CD4-positive, alpha-beta T cell treated with Interleukin-2 at 100 ng/mL for 4 hours (primary cell): ENCODE data around the gene BTNL2.

Experiments used
- DNase-seq: peaks from one replicate; pipeline ENCODE4 v3.0.0-alpha.2; 2020; ENCODE audit warnings: low spot score

Gene BTNL2

GRCh38 chr6:32415521-32416019, 8.6 kb upstream of the BTNL2 start:
- DNase-seq: peak; percentile 79

DNA sequence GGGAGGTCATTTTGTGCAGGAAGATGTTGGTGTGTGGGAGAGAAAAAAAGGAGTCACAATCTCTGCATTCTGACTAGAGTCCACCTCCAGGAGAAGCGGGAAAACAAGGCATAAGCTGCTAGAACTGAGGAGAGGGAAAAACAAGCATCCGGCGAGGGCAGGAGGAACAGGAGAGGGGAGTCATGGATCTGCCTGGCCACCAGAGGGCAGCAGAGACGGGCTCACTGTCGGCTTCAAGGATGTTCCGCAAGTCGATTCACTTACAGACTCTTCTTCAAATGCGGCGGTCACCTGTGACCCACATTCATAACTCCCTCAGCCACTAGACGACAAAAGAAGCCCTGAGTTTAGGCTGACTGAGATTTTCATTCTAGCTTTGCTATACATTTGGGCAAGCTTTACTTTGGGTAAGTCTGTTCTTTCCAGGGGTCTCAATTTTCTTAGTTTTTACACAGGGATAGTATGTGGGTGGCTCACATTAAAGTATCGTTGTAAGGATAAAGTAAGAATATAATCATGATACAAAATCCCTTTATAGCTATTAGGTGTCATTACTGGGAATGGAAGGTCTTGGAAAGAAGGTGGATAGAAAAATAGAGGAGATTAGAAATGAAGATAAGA, 6.6 kb upstream of the BTNL2 start:
- DNase-seq: peak; percentile 83

GRCh38 chr6:32411566-32412327, 4.8 kb upstream of the BTNL2 start:
- DNase-seq: no peak

- DNase-seq: no peak
These were observed 3.9 kb upstream of the BTNL2 start for GRCh38 chr6:32410906-32411305.

GRCh38 chr6:32406197-32406596, 784 bp downstream of the BTNL2 start:
- DNase-seq: no peak

DNA sequence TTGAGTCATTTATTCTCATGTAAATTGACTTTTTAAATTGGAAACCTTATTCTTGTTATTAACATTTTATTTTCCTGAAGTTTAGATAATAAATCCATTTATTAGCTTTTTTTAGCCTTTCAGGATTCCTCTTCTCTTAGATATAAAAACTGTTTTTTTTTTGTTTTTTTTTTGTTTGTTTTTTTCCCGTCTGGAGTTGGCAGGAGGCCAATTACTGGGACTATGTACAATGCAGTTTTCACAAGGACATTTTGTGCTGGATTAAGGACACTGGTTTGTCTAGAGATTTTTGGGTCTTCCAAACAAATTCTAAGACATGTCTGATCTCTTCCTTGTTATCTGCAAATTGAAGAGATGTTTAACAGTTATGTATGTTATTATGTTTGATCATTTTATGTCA, 1.3 kb downstream of the BTNL2 start:
- no peak for DNase-seq

GRCh38 chr6:32402812-32403211, 4.2 kb downstream of the BTNL2 start:
- no peak for DNase-seq

GRCh38 chr6:32401284-32401963, 5.6 kb downstream of the BTNL2 start:
- DNase-seq: no peak

GRCh38 chr6:32397252-32397920, 9.6 kb downstream of the BTNL2 start:
- no peak for DNase-seq

DNA sequence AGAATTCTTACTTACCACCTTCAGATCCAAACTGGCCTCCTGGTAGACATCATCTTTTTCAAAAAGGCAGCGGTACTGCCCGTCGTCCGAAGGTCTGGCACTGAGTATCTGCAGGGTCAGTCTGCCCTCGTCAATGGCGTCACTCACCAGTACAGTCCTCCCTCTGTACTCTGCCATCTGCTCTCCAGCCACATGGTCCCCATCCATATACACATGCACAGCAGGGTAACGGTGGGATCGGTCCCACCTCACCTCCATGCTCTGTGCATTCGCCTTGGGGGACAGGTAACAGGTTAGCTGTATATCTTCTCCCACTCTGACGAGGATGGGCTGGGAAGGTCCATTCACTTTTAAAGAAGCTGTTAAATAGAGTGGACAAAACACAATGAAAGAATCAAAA, 11.0 kb downstream of the BTNL2 start:
- DNase-seq: no peak

GRCh38 chr6:32393665-32394420, 13.1 kb downstream of the BTNL2 start:
- no peak for DNase-seq

DNA sequence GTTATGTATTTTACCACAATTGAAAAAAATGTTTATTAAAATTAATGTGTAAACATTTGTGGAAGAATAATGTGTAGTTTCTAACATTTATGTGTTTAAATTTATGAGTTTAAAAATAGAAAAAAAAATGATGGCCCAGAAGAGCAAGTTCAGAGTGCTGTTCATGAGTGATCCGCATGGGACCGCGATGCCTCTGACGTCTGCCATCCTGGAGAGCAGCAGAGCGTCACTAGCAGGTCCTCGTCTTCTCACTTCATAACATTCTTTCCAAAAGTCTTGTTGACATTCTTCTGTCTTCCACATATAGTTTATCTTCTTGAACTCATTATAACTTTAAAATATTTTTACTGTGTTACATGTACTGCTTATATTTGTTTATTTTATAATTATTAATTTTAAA, 15.5 kb downstream of the BTNL2 start:
- DNase-seq: no peak

DNA sequence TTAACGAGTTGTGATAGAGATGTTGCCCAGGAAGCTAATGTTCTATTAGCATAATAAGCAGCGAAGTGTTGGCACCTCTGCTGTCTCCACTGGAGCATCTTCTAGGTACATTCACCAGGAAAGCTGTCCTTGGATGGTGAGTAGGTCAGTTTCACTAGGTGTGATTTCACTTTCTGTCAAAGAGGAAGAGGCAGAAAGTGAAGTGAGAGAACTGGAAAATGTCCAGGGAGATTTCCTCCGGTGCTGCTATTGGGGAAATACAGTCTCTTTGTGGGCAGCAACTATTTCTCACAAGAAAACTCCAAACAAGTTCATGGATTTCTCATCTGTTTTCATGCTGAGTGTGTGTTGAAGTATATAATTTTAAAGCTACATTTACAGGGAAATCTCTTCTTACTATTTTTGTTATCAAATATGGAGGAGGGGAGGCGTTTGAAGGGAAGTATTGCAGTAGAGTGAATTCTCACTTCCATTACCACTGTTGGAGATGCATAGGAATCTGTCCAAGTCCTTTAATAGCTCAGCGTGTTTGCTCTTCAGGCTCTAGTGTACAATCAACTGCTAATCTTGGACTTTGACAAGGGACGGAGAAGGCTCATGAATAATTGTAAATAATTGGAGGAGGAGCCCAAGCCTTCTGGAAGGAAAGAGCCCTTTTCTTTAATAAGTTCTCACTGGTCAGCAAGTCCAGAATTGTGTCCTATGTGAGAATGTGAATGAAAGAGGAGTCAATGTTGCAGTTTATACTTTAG, 19.2 kb downstream of the BTNL2 start:
- no peak for DNase-seq

DNA sequence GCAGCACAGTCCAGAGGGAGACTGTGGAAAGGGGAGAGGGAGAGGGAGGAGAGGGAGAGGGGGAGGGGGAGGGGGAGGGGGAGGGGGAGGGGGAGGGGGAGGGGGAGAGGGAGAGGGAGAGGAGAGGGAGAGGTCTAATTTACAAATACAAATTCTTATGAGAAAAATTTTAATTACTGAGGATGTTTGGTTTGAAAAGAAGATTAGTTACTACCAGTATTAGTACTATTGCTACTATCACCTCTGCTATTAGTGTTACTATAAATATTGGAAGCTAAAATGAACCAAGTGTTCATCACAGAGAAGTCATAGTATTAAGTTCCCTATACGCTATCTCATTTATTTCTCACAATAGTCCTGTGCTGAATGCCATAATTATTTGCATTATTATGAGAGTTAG, 20.9 kb downstream of the BTNL2 start:
- DNase-seq: no peak

GRCh38 chr6:32382757-32383420, 24.1 kb downstream of the BTNL2 start:
- no peak for DNase-seq

- no peak for DNase-seq
These were observed 27.4 kb downstream of the BTNL2 start for GRCh38 chr6:32379545-32379944.

DNA sequence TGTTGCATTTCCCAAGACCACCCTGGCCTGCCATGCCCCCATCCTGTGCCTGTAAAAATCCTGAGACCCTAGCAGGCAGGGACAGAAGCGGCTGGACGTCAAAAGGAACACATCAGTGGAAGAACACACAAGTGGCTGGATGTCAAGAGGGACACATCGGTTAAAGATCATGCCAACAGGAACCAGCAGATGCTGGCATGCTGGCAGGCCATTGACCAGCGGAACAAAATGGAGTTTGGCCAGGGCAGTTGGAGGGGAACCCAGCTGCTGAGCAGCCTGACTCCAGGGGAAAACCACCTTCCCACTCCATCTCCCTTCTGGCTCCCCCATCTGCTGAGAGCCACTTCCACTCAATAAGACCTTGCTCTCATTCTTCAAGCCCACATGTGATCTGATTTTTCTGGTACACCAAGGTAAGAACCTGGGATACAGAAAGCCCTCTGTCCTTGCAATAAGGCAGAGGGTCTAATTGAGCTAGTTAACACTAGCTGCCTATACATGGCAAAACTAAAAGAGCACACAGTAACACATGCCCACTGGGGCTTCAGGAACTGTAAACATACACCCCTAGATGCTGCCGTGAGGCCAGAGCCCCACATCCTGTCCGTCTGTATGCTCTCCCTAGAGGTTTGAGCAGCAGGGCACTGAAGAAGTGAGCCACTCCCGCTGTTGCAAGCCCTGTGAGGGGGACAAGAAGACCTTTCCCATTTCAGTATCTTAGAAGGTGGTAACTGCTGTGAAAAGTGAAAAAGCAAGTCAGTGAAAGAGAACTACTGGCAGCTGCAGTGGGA, 31.0 kb downstream of the BTNL2 start:
- DNase-seq: no peak

DNA sequence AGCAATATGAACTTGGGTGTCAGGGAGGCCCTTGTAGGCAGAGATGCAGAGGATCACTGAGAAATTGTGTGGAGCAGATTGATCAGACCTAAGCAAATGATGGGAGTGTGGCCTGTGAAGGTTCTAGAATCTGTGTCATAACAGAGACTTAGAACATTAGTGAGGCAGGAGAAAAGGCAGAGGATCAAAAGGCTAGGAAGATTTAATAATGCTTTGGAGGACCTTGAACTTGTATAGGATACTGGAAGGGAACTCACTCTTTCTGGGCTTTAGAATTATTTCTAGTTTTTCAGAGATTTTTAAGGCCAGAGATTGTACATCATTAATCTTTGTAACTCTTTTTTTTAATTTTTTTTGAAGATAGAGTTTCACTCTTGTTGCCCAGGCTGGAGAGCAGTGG, 35.2 kb downstream of the BTNL2 start, which contains the start of gene TSBP1:
TSBP1 (minus strand) TSS at position 101 of the 400 bp plus-strand sequence. CDS start 197 bp downstream, outside the sequence.
- no peak for DNase-seq

DNA sequence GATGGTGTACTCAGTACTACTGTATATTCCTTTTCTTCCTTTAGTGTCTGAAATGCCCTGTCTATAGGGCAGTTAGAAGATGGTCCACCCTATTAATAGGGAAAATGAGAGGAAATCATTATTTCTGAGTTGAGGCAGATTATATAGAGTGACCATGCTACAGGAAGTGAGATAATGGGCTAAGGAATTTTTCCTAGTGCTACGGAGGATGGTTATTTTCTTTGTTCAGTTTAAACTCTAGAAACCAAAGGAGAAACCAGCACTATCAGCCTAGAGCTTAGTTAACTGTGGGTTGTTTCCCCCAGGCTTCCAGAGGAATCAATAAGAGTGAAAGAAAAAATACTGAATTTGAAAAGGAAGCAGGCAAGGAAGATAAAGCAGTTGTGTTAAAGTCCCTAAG, 35.8 kb downstream of the BTNL2 start:
- no peak for DNase-seq

DNA sequence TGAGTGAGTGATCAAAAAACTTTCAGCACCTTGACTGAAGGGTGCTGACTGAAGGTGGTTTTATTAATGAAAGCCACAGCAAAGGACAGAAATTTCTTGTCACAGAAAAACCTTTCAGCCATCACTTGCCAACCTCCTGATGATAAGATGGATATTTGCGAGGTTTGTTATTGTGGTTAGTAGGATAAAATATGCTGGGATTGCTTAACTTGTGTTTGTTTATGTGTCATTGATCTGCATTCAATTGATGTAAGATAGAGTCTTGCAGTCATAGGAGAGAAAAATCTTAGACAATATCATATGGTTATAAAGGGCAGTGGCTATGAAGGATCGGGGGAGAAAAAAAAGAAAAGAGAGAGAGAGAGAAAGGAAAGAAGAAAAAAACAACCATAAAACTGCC, 36.5 kb downstream of the BTNL2 start:
- no peak for DNase-seq
